HG02840 (cell line): Measurements from ENCODE around the gene AMIGO3.

Experiments
- ATAC-seq: cut with Tn5 transposase; IDR thresholded peaks from one replicate; pipeline ENCODE4 v1.9.1; 2021; ENCODE audit warnings: mild to moderate bottlenecking, moderate library complexity, moderate number of reproducible peaks; ENCODE audit not compliant: unreplicated experiment, low FRiP score

AMIGO3 gene

DNA sequence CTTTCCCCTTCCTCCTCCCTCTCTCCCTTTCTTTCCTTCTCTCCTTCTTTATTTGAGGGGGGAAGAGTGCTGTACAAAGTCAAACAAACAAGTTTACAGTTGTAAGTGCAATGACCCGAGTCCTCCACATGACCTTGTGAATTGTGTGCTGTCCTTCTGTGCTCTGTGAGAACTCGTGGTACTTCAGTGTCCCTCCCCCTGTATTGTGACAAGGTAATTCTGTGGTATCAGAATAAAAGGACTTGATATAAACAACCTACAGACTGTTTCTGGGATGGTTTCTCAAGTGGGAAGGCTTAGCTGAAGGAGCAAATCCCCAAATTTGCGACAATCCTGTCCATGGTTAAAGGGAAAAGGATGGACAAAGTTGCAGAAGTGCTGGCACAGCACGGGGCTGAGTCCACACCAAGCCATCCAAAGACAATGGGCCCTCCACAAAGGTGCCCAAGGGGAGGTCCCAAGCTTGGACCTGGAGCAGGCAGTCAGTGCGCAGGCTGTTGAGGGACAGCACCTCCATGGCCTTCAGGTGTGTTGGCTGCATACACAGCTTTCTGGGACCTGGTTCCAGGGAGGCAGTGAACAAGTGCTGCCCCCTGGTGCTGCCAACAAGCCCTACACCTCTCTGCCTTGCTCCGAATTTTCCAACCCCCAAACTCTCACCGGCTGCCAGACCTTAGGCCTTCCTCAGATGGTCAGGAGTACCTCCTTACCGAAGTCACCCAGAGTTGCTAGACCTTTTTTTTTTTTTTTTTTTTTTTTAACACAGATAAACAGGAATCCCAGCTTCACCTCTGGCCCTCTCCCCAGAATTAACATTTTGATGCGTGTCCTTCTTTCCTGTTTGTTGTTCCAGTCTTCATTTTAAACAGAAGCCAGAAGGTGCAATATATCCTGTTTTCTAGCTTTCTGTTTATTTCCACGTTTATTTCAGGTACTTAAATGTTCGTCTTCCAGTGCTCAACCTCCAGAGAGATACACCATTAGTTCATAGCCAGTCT, 47.9 kb downstream of the AMIGO3 start:
- ATAC-seq, result no peak

DNA sequence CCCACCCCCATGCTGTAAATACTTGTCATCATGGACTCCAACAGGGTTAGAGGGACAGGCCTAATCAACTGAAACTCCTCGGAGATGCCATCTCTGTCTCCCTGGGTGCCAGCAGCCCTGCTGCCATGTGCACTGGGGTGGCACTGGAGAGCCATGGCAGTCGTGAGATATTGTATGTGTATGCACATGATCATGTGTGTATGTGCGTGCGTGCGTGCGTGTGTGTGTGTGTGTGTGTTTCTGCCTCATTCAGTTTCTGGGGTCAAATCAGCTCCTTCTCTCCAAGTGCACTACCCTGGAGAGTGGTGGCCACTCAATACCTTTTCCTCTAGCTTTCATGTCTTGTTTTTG, 48.6 kb downstream of the AMIGO3 start:
- no peak for ATAC-seq

DNA sequence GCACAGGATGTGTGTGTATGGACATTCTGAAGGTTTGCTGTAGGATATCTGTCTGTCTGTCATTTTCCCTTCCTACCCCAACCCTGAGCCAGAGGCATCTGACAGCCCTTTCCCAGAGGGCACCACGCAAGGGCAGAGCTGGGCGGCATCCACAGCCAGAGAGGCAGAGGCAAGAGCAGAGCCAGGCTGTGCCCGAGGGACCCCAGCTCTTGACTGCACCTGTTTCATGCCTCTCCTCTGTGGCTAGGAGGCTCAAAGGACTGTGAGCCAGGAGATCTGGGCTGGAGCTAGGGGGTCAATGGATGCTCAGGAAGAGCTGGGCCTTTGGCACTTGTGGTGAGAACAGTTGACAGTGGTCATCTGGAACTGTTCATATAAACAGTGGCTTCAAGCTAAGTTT, 50.1 kb downstream of the AMIGO3 start:
- ATAC-seq, result no peak

GRCh38 chr3:49668861-49669260, 50.6 kb downstream of the AMIGO3 start:
- no peak for ATAC-seq

DNA sequence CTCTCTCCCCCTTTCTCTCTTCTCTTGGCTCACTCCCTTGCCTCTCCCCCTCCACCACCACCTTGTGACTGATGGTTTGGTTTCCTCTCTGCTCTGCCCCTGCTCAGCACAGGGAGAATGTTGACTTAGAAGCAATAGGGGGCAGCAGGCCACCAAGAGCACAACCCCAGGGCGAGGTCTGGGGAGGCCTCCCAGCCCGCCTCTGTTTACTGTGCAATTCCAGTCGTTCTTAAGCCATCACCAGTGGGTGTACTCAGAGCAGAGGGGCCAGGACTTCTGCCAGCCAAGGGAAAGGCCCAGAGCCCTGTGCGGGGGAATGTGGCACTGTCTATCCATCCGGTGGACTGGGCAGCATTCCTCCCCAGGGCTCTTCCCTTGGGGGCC, 51.1 kb downstream of the AMIGO3 start:
- ATAC-seq, result no peak

DNA sequence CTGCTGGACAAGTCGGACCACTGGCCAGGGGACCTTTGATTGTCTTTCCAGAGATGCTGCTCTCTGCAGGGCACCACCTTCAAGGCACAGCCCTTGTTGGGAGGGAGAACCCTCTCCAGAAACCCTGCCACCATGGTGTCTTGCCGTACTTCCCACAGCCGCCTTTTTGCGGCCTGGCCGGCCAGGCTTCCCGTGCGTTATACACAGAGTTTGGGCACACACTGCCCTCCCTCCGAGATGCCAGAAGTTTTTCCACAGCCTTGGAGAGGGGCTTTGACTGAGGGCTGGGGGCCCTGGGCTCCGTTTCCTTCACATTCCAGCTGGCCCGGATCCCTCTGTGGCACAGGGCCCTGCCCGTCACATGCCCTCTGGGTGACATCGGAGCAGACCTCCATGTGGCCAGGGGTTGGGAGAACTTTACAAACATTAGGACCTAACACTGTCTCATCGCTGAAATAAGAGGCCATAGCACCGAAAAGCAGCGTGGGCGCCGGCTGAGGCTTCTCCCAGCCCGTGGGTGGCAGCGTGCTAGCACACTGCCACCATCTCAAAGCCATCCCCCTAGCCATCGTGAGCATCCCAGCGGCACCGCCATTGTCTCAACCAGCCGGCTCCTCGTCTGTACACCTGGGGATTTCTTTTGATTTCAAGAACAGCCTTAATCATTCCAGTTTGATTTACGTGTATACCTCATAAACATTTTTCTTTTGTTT, 51.6 kb downstream of the AMIGO3 start:
- ATAC-seq, result no peak
